HG03097 (cell line): ENCODE measurements around the gene POLR3E.
A peak's percentile ranks its signal among the peaks of the same experiment; 100 is the strongest.
"Not testable (repeated sequence)": the region's sequence is repeated elsewhere in the genome, so short reads cannot be mapped to it uniquely, and the experiment has no call there.

Experiments
- ATAC-seq: cut with Tn5 transposase; IDR thresholded peaks from one replicate; pipeline ENCODE4 v1.9.1; 2021; ENCODE audit not compliant: unreplicated experiment, low FRiP score

POLR3E gene

DNA sequence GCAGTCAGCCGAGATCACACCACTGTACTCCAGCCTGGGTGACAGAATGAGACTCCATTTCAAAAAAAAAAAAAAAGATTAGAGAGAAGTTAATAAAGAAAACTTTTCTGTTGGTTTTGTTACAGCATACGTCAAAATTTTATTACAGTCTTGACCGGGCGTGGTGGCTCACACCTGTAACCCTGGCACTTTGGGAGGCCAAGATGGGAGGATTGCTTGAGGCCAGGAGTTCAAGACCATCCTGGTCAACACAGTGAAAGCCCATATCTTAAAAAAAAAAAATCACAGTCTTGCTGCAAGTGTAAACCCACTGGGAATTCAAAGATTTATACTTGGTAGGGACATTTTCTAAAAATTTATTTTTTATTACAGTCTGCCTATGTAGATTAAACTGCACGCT lies 6.2 kb upstream of the POLR3E start:
- ATAC-seq: no peak

DNA sequence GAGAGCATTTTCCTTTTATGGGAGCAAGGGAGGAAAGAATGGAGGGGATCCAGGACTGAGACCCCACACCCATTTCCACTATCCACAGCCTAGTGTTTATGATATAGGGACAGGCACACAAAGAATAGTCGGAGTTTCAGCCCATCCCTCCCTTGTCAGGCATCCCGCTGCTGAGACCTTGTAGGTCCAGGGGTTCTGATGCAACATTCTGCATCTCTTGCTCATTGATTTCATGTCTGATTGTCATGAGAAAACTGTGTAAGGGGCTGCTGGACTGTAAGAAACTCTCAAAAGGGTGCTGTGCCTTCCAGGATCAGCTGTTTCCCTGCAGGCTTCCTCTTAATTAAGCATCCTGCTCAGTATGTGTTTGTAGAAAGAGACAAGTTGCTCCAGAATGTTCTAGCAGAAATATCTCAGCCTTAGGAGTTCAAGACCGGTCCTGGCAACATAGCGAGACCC lies 5.3 kb upstream of the POLR3E start:
- ATAC-seq: no peak

- ATAC-seq: no peak
Measured at GRCh38 chr16:22292320-22292719, 4.9 kb upstream of the POLR3E start.

GRCh38 chr16:22293137-22294106 lies 3.8 kb upstream of the POLR3E start:
- no peak for ATAC-seq

DNA sequence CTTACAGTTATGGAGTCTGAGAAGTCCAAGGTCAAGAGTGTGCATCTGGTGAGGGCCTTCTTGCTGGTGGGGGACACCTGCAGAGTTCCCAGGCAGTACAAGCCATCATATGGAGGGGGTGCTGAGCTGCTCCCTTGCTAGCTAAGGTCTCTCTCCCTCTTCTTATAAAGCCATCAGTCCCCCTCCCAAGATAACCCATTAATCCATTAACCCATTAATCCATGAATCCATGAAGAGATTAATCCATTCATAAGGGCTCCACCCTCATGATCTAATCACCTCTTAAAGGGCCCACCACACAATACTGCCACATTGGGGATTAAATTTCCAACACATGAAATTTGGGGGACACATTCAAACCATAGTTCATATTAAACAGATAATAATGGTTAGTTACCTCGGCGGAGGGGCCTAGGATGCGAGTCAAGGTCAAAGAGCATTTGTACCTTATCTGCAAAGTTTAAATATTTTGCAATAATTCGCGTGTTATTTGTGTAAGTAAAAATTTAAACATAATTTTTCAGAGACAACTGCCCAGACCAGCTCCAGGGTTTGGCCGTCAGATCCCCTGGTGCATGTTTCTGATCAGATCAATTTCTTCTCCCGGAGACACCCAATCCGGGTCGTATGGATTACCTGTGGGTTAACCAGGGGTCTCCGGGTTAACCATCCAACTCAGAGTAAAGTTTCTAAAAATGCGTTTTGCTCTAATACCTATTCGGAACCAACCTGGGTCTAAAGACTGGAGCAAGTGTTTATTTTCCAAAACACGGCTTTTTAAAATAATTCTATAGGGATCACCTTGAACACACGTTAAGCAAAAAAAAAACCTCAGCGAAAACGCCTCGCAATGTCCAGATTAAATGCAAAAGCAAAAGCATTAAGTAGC lies 740 bp upstream of the POLR3E start:
- ATAC-seq: peak; percentile 1

DNA sequence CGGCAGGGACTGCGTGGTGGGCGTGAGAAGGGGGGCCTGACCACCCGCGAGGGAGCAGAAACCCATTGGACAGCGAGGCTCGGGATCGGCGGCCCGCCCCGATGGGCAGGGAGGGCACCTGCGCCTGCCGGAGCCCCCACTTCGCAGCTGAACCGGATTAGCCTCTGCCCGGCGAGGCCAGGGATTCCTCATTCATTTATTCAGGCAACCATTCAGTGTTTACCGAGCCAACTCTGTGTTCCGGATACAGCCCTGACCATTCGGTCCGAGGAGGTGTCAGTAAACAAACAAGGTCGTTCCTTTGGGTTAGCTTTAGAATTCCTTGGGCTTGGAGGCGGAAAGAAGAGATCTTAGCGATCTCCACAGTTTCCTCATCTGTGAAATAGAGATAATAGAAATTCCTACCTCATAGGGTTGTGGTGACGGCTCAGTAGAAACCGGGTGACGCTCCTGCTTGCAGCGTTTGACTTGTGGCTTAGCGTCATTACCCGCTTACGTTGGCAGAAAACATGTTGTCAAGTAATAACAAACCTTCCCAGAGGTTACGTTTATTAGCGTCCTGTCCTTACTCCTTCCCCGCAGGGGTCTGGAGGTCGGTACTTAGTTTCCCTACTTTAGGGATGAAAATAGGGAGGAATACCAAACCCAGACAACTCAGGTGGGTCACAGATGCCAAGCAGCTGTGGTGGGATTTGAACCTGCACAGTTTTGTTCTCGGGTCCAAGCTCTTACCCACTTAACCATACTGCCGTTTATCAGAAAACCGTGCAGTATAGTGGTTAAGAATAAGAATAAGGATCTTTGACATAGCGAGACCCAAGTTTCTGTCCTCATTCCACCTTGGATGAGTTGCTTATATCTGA lies 893 bp downstream of the POLR3E start:
- ATAC-seq: peak; percentile 27

- ATAC-seq: no peak
Measured at GRCh38 chr16:22299036-22299435, 1.8 kb downstream of the POLR3E start.

GRCh38 chr16:22300427-22301071 lies 3.3 kb downstream of the POLR3E start:
- no peak for ATAC-seq

GRCh38 chr16:22301423-22301822 lies 4.2 kb downstream of the POLR3E start:
- not testable (repeated sequence) for ATAC-seq

DNA sequence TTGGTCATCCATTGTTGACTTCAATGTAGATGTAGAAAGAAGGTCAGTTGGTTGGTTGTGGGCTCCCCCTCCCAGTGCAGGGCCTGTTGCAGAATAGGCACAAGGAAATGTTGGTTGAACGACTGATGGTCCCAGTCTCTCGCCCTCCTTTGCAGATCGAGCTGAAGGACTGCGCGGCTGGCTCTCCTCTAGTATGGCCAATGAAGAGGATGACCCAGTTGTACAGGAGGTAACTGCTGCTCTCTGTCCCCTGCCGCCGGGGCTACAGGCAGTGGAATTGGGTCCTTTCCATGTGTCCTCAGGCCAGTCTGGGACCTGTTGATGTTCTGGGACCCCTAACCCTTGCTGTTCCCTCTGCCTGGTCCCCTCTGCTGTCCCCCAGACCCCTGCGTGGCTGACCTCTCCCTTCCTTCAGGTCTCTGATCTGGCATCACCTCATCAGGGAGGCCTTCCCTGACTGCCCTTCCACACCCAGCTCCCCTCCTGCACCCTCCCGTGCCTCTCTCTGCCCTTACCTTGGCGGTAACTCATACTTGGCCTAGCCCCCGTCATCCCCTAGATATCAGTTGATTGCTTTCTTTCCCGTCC lies 5.7 kb downstream of the POLR3E start:
- ATAC-seq: no peak

- ATAC-seq: no peak
Measured at GRCh38 chr16:22304411-22304810, 7.2 kb downstream of the POLR3E start.

DNA sequence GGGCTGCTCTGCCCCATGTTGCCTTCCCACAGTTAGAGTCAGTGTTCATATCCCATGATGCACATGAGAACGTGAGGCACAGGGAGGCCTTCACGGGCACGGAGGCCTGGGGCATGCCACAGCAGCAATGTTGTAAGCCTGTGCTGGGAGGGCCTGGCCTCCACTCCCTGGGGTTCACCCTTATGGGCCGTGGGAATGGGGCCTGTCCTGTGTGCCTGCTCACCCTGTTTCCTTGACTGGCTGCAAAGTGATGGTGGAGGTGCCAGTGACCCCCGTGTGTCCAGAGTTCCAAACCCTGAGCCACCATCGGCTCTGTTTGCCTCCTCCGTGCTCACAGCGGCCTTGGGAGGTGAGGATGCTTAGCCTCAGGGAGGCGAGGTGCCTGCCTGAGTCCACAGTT lies 9.6 kb downstream of the POLR3E start:
- no peak for ATAC-seq

DNA sequence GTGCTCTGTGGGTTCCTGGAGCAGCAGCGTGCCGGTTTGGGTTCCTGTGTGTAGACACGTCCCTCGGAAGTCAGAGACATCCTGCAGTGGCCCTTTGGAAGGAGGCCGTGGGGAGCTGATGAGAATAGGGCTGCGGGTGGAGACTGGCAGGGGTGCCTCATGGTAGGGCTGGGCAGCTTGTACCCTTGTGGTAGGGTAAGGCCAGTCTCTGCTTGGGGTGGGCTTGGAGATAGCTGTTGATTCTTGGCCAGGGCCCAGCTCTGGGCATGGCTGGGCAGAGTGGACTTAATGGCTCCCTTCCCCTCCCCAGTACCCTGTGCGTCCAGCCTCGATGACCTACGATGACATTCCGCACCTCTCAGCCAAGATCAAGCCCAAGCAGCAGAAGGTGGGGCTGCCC lies 10.6 kb downstream of the POLR3E start:
- ATAC-seq: no peak

DNA sequence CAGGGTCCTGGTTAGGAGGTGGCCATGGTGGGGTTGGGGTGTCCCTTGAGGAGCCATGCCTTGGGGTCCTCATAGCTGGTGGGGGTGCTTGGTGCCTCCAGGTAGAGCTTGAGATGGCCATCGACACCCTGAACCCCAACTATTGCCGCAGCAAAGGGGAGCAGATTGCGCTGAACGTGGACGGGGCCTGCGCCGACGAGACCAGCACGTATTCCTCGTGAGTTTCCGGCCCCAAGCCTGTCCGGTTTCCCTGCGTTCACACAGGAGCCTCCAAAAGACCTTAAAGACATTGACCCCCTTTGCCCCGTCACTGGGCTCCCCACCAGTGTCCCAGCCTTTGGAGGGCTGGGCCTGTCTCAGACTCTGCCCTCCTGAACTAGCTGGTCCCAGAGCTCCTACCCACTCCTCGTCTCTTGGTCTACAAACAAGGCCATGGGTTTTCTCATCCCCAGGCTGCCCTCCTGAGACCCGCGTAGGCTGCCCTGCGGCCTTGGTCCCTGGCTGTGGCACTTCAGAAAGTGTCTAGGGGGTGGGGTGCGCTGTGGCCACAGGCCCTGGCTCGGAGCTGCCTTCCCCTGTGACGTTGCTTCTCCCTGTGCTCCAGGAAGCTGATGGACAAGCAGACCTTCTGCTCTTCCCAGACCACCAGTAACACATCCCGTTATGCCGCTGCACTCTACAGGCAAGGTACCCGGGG lies 11.8 kb downstream of the POLR3E start:
- ATAC-seq: no peak

DNA sequence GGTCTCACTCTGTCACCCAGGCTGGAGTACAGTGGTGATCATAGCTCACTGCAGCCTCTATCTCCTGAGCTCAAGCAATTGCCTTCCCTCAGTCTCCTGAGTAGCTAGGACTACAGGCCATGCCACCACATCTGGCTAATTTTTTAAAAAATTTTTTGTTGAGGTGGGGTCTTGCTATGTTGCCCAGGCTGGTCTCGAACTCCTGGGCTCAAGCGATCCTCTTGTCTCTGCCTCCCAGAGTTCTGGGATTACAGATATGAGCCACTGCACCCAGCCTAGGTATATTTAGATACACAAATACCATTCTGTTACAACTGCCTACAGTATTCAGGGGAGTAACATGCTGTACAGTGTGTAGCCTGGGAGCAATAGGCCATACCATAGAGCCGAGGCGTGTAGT lies 14.3 kb downstream of the POLR3E start:
- ATAC-seq: no peak

GRCh38 chr16:22312897-22313781 lies 15.9 kb downstream of the POLR3E start:
- no peak for ATAC-seq

DNA sequence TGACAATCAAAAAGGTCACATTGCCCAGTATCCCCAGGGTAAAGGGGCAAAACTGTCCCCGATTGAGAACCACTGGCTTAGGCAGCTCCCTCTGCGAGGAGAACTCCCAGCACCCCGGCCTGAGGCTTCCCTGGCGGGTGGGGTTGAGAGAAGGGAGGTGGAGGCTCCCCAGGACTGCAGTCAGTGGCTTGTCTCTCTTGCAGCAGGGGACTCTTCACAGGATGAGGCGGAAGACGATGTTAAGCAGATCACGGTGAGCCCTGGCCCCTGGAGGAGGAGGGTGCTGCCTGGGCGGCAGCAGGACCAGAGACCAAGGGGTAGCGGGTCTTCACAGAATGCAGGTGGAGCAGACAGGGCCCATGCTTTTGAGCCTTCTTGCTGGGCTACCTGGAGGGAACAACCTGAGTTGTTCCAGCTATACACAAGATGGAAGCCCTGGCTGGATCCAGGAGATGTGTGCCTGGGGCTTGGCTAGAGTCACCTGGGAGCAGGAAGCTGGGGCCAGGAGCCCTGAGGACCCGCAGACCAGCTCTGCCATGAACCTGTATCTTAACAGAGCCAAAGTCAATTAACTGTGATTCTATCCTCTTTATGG lies 16.8 kb downstream of the POLR3E start:
- ATAC-seq: no peak
